ENCODE results near the gene HNRNPLL. TPM values are rescaled to one million over a fixed set of nuclear protein-coding genes. Genes with fewer than 3 reads are reported as not detected.

The HNRNPLL gene
- total RNA-seq, 2 experiments from 2014 or later = 50.6 to 52.2 TPM

GRCh38 chr2:38586931-38587330, 15.8 kb downstream of the HNRNPLL start:
- Mint-ChIP-seq H3K27me3 (no peaks in the 10 kb centered on the region), H3K36me3 (peaks cover 32% of the 10 kb centered on the region), H3K27ac (no peak overlapping the region), H3K4me1 (peaks cover 25% of the 10 kb centered on the region), H3K4me3 (no peak overlapping the region), H3K9me3 (no peaks in the 10 kb centered on the region)
- DNase-seq = no peak

GRCh38 chr2:38584881-38585280, 17.8 kb downstream of the HNRNPLL start:
- Mint-ChIP-seq H3K9me3 (no peaks in the 10 kb centered on the region), H3K27ac (no peak overlapping the region), H3K27me3 (no peaks in the 10 kb centered on the region), H3K4me3 (no peak overlapping the region), H3K4me1 (peaks cover 25% of the 10 kb centered on the region), H3K36me3 (peaks cover 38% of the 10 kb centered on the region)
- DNase-seq = no peak

- H3K4me3 Mint-ChIP-seq = no peak overlapping the region
- H3K27ac Mint-ChIP-seq = no peak overlapping the region
- no peaks in the 10 kb centered on the region for H3K27me3 Mint-ChIP-seq
- H3K36me3 Mint-ChIP-seq = peaks cover 33% of the 10 kb centered on the region
- H3K4me1 Mint-ChIP-seq = peaks cover 19% of the 10 kb centered on the region
- no peak for DNase-seq
- no peaks in the 10 kb centered on the region for H3K9me3 Mint-ChIP-seq
Measured at GRCh38 chr2:38583994-38584393, 18.7 kb downstream of the HNRNPLL start.

- no peak for DNase-seq
- Mint-ChIP-seq H3K4me1 (peaks cover 18% of the 10 kb centered on the region), H3K27me3 (no peaks in the 10 kb centered on the region), H3K9me3 (no peaks in the 10 kb centered on the region), H3K27ac (no peak overlapping the region), H3K4me3 (no peak overlapping the region), H3K36me3 (peaks cover 35% of the 10 kb centered on the region)
Measured at GRCh38 chr2:38583524-38583923, 19.2 kb downstream of the HNRNPLL start.

GRCh38 chr2:38581193-38582147, 21.3 kb downstream of the HNRNPLL start:
- Mint-ChIP-seq H3K27me3 (no peaks in the 10 kb centered on the region), H3K9me3 (no peaks in the 10 kb centered on the region), H3K27ac (no peak overlapping the region), H3K4me3 (no peak overlapping the region), H3K36me3 (peaks cover 32% of the 10 kb centered on the region), H3K4me1 (peaks cover 14% of the 10 kb centered on the region)
- DNase-seq = no peak

GRCh38 chr2:38580115-38580636, 22.6 kb downstream of the HNRNPLL start:
- no peak overlapping the region for H3K27ac Mint-ChIP-seq
- H3K4me3 Mint-ChIP-seq = no peak overlapping the region
- peaks cover 29% of the 10 kb centered on the region for H3K36me3 Mint-ChIP-seq
- DNase-seq = no peak
- no peaks in the 10 kb centered on the region for H3K9me3 Mint-ChIP-seq
- peaks cover 13% of the 10 kb centered on the region for H3K4me1 Mint-ChIP-seq
- H3K27me3 Mint-ChIP-seq = no peaks in the 10 kb centered on the region

- peaks cover 27% of the 10 kb centered on the region for H3K36me3 Mint-ChIP-seq
Measured at GRCh38 chr2:38578832-38579231, 23.9 kb downstream of the HNRNPLL start.

GRCh38 chr2:38574278-38574677, 28.4 kb downstream of the HNRNPLL start:
- peaks cover 14% of the 10 kb centered on the region for H3K36me3 Mint-ChIP-seq
- no peak overlapping the region for H3K4me3 Mint-ChIP-seq
- H3K9me3 Mint-ChIP-seq = no peaks in the 10 kb centered on the region

More at GRCh38 chr2:38578832-38579231, 23.9 kb downstream of the HNRNPLL start:
- DNase-seq = no peak
- Mint-ChIP-seq H3K9me3 (no peaks in the 10 kb centered on the region), H3K4me1 (peaks cover 18% of the 10 kb centered on the region), H3K27me3 (no peaks in the 10 kb centered on the region), H3K27ac (no peak overlapping the region), H3K4me3 (no peak overlapping the region)

GRCh38 chr2:38572167-38572566, 30.6 kb downstream of the HNRNPLL start:
- Mint-ChIP-seq H3K27ac (peak overlapping the region; percentile 12), H3K4me1 (peaks cover 17% of the 10 kb centered on the region), H3K4me3 (no peak overlapping the region), H3K27me3 (no peaks in the 10 kb centered on the region), H3K9me3 (no peaks in the 10 kb centered on the region), H3K36me3 (peaks cover 9% of the 10 kb centered on the region)
- DNase-seq = no peak

More at GRCh38 chr2:38574278-38574677, 28.4 kb downstream of the HNRNPLL start:
- peaks cover 17% of the 10 kb centered on the region for H3K4me1 Mint-ChIP-seq
- no peaks in the 10 kb centered on the region for H3K27me3 Mint-ChIP-seq
- H3K27ac Mint-ChIP-seq = no peak overlapping the region
- no peak for DNase-seq

- Mint-ChIP-seq H3K9me3 (no peaks in the 10 kb centered on the region), H3K4me1 (peaks cover 17% of the 10 kb centered on the region), H3K27me3 (no peaks in the 10 kb centered on the region), H3K36me3 (peaks cover 7% of the 10 kb centered on the region), H3K4me3 (no peak overlapping the region), H3K27ac (no peak overlapping the region)
- no peak for DNase-seq
Measured at GRCh38 chr2:38571193-38571592, 31.5 kb downstream of the HNRNPLL start.

GRCh38 chr2:38568724-38569436, 33.8 kb downstream of the HNRNPLL start:
- H3K27me3 Mint-ChIP-seq = no peaks in the 10 kb centered on the region
- H3K27ac Mint-ChIP-seq = no peak overlapping the region
- no peak for DNase-seq
- H3K9me3 Mint-ChIP-seq = no peaks in the 10 kb centered on the region
- no peak overlapping the region for H3K4me3 Mint-ChIP-seq
- peaks cover 9% of the 10 kb centered on the region for H3K36me3 Mint-ChIP-seq
- peaks cover 9% of the 10 kb centered on the region for H3K4me1 Mint-ChIP-seq

- peaks cover 18% of the 10 kb centered on the region for H3K36me3 Mint-ChIP-seq
- H3K27ac Mint-ChIP-seq = no peak overlapping the region
- H3K4me3 Mint-ChIP-seq = no peak overlapping the region
Measured at GRCh38 chr2:38565333-38565732, 37.4 kb downstream of the HNRNPLL start.

GRCh38 chr2:38561691-38562090, 41.0 kb downstream of the HNRNPLL start:
- no peaks in the 10 kb centered on the region for H3K27me3 Mint-ChIP-seq
- H3K4me3 Mint-ChIP-seq = no peak overlapping the region
- no peak overlapping the region for H3K27ac Mint-ChIP-seq

More at GRCh38 chr2:38565333-38565732, 37.4 kb downstream of the HNRNPLL start:
- no peaks in the 10 kb centered on the region for H3K4me1 Mint-ChIP-seq
- H3K27me3 Mint-ChIP-seq = no peaks in the 10 kb centered on the region
- DNase-seq = no peak
- H3K9me3 Mint-ChIP-seq = no peaks in the 10 kb centered on the region

GRCh38 chr2:38560092-38560491, 42.6 kb downstream of the HNRNPLL start:
- no peak for DNase-seq
- Mint-ChIP-seq H3K27ac (no peak overlapping the region), H3K27me3 (no peaks in the 10 kb centered on the region), H3K9me3 (no peaks in the 10 kb centered on the region), H3K4me1 (no peaks in the 10 kb centered on the region), H3K4me3 (no peak overlapping the region), H3K36me3 (peaks cover 17% of the 10 kb centered on the region)

More at GRCh38 chr2:38561691-38562090, 41.0 kb downstream of the HNRNPLL start:
- H3K9me3 Mint-ChIP-seq = no peaks in the 10 kb centered on the region
- H3K36me3 Mint-ChIP-seq = peaks cover 21% of the 10 kb centered on the region
- no peak for DNase-seq
- H3K4me1 Mint-ChIP-seq = no peaks in the 10 kb centered on the region

GRCh38 chr2:38557981-38558380, 44.7 kb downstream of the HNRNPLL start:
- no peak overlapping the region for H3K27ac Mint-ChIP-seq
- no peak for DNase-seq
- H3K9me3 Mint-ChIP-seq = no peaks in the 10 kb centered on the region
- H3K27me3 Mint-ChIP-seq = no peaks in the 10 kb centered on the region
- no peak overlapping the region for H3K4me3 Mint-ChIP-seq
- H3K36me3 Mint-ChIP-seq = peaks cover 17% of the 10 kb centered on the region
- no peaks in the 10 kb centered on the region for H3K4me1 Mint-ChIP-seq
